Panc1 (cell line): ENCODE results near the gene ATXN1. TPM values are rescaled to one million over a fixed set of nuclear protein-coding genes. Genes with fewer than 3 reads are reported as not detected.

Source experiments
- ATAC-seq: fragments of 200-7000 bp; cut with Tn5 transposase; 2 replicates; pipeline ENCODE4 v1.9.1; 2020; ENCODE audit warnings: mild to moderate bottlenecking, moderate library complexity
- BruUV-seq: library from RNA; stranded (reverse); fragments of 400-500 nt; replicated peaks from 2 replicates; lab custom pipeline; 2021; lab: Mats Ljungman, UMichigan
- CTCF ChIA-PET: fragments of 300-600 bp; sonication (Branson Sonifier 250); formaldehyde crosslinking; loops from one replicate; lab custom pipeline; 2022; ENCODE audit warnings: antibody characterized with exemption; lab: Charles Lee
- POLR2A ChIA-PET: fragments of 300-600 bp; sonication (Branson Sonifier 250); formaldehyde crosslinking; loops from one replicate; lab custom pipeline; 2022; ENCODE audit warnings: antibody characterized with exemption; lab: Charles Lee
- DNase-seq: peaks from one replicate; pipeline ENCODE4 v3.0.0-alpha.2; 2010; ENCODE audit warnings: low read depth, low spot score
- H3K27ac ChIP-seq: 2 replicates; pipeline ENCODE4 v1.5.1; 2011; ENCODE audit warnings: mild to moderate bottlenecking, low read length, inconsistent platforms
- H3K27me3 ChIP-seq: fragments of 200-500 bp; sonication (Bioruptor generic); 2 replicates; pipeline ENCODE4 v1.6.0; 2014; ENCODE audit warnings: low read length, inconsistent platforms; ENCODE audit not compliant: control insufficient read depth, insufficient read depth
- H3K36me3 ChIP-seq: fragments of 200-500 bp; sonication (Bioruptor generic); 2 replicates; pipeline ENCODE4 v1.5.1; 2014; ENCODE audit warnings: inconsistent platforms, mild to moderate bottlenecking, low read length, moderate library complexity; ENCODE audit not compliant: control insufficient read depth, insufficient read depth
- H3K4me1 ChIP-seq: 2 replicates; pipeline ENCODE4 v1.5.1; 2011; ENCODE audit warnings: inconsistent platforms, mild to moderate bottlenecking, low read length, moderate library complexity; ENCODE audit not compliant: control insufficient read depth, insufficient read depth
- H3K4me3 ChIP-seq, 2 experiments: 2 replicates each; pipeline ENCODE4 v1.5.1; 2011 to 2012; ENCODE audit warnings: low read depth in 2 of 2, low read length in 2 of 2, mild to moderate bottlenecking in 2 of 2, inconsistent platforms in 1 of 2, moderate library complexity in 1 of 2
- H3K9me3 ChIP-seq: fragments of 200-500 bp; sonication (Bioruptor generic); 2 replicates; pipeline ENCODE4 v1.5.1; 2014; ENCODE audit warnings: low read depth, mild to moderate bottlenecking, inconsistent platforms, low read length, moderate library complexity; ENCODE audit not compliant: control insufficient read depth, insufficient read depth
- CTCF ChIP-seq: fragments of 450-650 bp; IDR thresholded peaks from 2 replicates; pipeline ENCODE4 v1.5.1; 2017; ENCODE audit warnings: mild to moderate bottlenecking
- POLR2AphosphoS5 ChIP-seq: IDR thresholded peaks from 2 replicates; pipeline ENCODE4 v1.6.1; 2012; ENCODE audit warnings: mild to moderate bottlenecking, low read depth, low read length, moderate library complexity
- REST ChIP-seq, 2 experiments: IDR thresholded peaks; 2 replicates each; pipeline ENCODE4 v1.6.1; 2011 to 2012; ENCODE audit warnings: low read depth in 2 of 2, control low read depth in 1 of 2, low read length in 1 of 2, mild to moderate bottlenecking in 1 of 2, moderate library complexity in 1 of 2; ENCODE audit not compliant: insufficient read depth in 1 of 2
- SIN3A ChIP-seq: IDR thresholded peaks from 2 replicates; pipeline ENCODE4 v1.6.1; 2012; ENCODE audit warnings: low read depth, mild to moderate bottlenecking, low read length, moderate library complexity, borderline replicate concordance; ENCODE audit not compliant: insufficient read depth
- TCF7L2 ChIP-seq: IDR thresholded peaks from 2 replicates; pipeline ENCODE4 v1.6.1; 2011; ENCODE audit warnings: mild to moderate bottlenecking, low read depth, low read length, inconsistent platforms
- in situ Hi-C: cut with HindIII; loops from 2 replicates; pipeline ENCODE4 v1.10.0; 2016; ENCODE audit warnings: low sequenced_read_pairs, low pct_unique_long_range_greater_than_20kb
- intact Hi-C: fragments of 100-400 bp; cut with micrococcal nuclease; formaldehyde crosslinking; loops from one replicate; pipeline ENCODE4 v1.10.0; 2022; ENCODE audit not compliant: unreplicated experiment
- total RNA-seq: library from RNA; stranded (reverse); gene quantifications from one replicate; pipeline ENCODE4 v1.2.1, GENCODE V29; 2021; ENCODE audit not compliant: unreplicated experiment

Gene ATXN1
- total RNA-seq, 1 experiment from 2014 or later = 67.1 TPM

- POLR2A ChIA-PET = no interaction called here
- TF ChIP-seq CTCF (no peak), REST (IDR thresholded peaks at IDR 0.05; ENCODE audit: insufficient read depth in 1 of 2, low read depth in 2 of 2, low read length in 1 of 2) (no peak), POLR2AphosphoS5 (no peak), SIN3A (no peak), TCF7L2 (no peak)
- Histone ChIP-seq H3K9me3 (no peaks in the 10 kb centered on the region), H3K27me3 (no peaks in the 10 kb centered on the region), H3K4me3 (no peak overlapping the region), H3K27ac (no peak overlapping the region), H3K4me1 (no peaks in the 10 kb centered on the region), H3K36me3 (no peaks in the 10 kb centered on the region; the same call in 1 of the 2 replicates)
- BruUV-seq = no TSS peak
- CTCF ChIA-PET = no interaction called here
- intact Hi-C loops = no loop called here
- DNase-seq = no peak
- no peak for ATAC-seq
- in situ Hi-C loops = no loop called here
Measured at GRCh38 chr6:16305788-16306187, 455.5 kb downstream of the ATXN1 start.

- DNase-seq (no peak), ATAC-seq (no peak)
- no peaks in the 10 kb centered on the region; the same call in 1 of the 2 replicates for H3K36me3 ChIP-seq
- CTCF ChIA-PET = no interaction called here
- POLR2A ChIA-PET = no interaction called here
- H3K27me3 ChIP-seq = no peaks in the 10 kb centered on the region
- H3K9me3 ChIP-seq = no peaks in the 10 kb centered on the region
- intact Hi-C loops = no loop called here
- TF ChIP-seq TCF7L2 = no peak
- no peak for TF ChIP-seq POLR2AphosphoS5
- no peak for TF ChIP-seq REST (IDR thresholded peaks at IDR 0.05; ENCODE audit: insufficient read depth in 1 of 2, low read depth in 2 of 2, low read length in 1 of 2)
- no peak for TF ChIP-seq CTCF
- TF ChIP-seq SIN3A = no peak
- BruUV-seq = no TSS peak
- H3K27ac ChIP-seq = no peak overlapping the region
- in situ Hi-C loops = no loop called here
- H3K4me3 ChIP-seq = no peak overlapping the region
- no peaks in the 10 kb centered on the region for H3K4me1 ChIP-seq
Measured at GRCh38 chr6:16305246-16305725, 456.0 kb downstream of the ATXN1 start.
